Epithelial cell of proximal tubule (primary cell): ENCODE results near the gene ZDHHC14. TPM values are rescaled to one million over a fixed set of nuclear protein-coding genes. Genes with fewer than 3 reads are reported as not detected.

Source experiments
- DNase-seq: peaks from one replicate; pipeline ENCODE4 v3.0.0-alpha.2; 2011; ENCODE audit warnings: low read depth
- H3K4me3 ChIP-seq: 2 replicates; pipeline ENCODE4 v1.5.1; 2011; ENCODE audit warnings: low read depth, mild to moderate bottlenecking, low read length
- total RNA-seq: library from RNA; depleted of rRNA; stranded (reverse); fragments of >200 nt; gene quantifications from 2 replicates; pipeline ENCODE4 v1.2.3, GENCODE V29; 2015
- TF ChIP-seq, protein P1 (sequence below): conservative IDR thresholded peaks from 2 replicates; pipeline ENCODE4 v1.5.1; 2012; ENCODE audit warnings: low read depth, mild to moderate bottlenecking, low read length

ZDHHC14 gene
- total RNA-seq, 1 donor from 2014 or later, result 21.4 TPM

- H3K4me3 ChIP-seq, result no peak overlapping the region
- TF ChIP-seq, protein P1, sequence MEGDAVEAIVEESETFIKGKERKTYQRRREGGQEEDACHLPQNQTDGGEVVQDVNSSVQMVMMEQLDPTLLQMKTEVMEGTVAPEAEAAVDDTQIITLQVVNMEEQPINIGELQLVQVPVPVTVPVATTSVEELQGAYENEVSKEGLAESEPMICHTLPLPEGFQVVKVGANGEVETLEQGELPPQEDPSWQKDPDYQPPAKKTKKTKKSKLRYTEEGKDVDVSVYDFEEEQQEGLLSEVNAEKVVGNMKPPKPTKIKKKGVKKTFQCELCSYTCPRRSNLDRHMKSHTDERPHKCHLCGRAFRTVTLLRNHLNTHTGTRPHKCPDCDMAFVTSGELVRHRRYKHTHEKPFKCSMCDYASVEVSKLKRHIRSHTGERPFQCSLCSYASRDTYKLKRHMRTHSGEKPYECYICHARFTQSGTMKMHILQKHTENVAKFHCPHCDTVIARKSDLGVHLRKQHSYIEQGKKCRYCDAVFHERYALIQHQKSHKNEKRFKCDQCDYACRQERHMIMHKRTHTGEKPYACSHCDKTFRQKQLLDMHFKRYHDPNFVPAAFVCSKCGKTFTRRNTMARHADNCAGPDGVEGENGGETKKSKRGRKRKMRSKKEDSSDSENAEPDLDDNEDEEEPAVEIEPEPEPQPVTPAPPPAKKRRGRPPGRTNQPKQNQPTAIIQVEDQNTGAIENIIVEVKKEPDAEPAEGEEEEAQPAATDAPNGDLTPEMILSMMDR, result no peak
- no peak for DNase-seq
Measured at GRCh38 chr6:157396026-157396425, 15.0 kb downstream of the ZDHHC14 start.

DNA sequence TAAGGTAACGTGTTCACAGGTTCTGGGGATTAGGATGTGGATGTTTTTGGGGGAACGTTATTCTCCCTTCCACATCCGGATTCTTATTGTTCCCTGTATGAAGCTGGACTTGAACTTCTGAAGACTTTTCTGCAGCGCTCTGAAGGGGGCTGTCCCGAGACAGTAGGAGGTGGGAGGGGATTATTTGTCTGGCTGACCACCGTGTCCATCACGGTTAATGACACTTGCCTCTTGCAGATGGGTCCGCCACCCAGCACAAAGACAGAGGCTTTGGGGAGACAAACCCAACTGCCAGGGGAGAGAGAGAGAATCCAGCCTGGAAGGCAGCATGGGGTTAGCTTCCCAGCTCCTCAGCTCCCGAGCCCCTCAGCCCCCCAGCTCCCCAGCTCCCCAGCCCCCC lies 16.7 kb downstream of the ZDHHC14 start:
- TF ChIP-seq, protein P1, result no peak
- DNase-seq, result no peak
- H3K4me3 ChIP-seq, result no peak overlapping the region

GRCh38 chr6:157398151-157398550 lies 17.2 kb downstream of the ZDHHC14 start:
- TF ChIP-seq, protein P1, result peak; percentile 10
- H3K4me3 ChIP-seq, result no peak overlapping the region
- no peak for DNase-seq

- DNase-seq, result no peak
- no peak overlapping the region for H3K4me3 ChIP-seq
- TF ChIP-seq, protein P1, result no peak
Measured at GRCh38 chr6:157400676-157401075, 19.7 kb downstream of the ZDHHC14 start.

DNA sequence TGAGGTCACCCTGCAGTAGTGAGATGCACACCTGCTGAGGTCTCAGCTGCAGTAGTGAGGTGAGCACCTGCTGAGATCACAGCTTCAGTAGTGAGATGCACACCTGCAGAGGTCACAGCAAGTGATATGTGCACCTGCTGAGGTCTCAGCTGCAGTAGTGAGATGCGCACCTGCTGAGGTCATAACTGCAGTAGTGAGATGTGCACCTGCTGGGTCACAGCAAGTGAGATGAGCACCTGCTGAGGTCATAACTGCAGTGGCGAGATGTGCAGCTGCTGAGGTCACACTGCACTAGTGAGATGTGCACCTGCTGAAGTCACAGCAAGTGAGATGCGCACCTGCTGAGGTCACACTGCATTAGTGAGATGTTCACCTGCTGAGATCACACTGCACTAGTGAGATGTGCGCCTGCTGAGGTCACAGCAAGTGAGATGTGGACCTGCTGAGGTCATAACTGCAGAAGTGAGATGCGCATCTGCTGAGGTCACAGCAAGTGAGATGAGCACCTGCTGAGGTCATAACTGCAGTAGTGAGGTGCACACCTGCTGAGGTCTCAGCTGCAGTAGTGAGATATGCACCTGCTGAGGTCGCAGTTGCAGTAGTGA lies 20.8 kb downstream of the ZDHHC14 start:
- TF ChIP-seq, protein P1, result no peak
- no peak overlapping the region for H3K4me3 ChIP-seq
- no peak for DNase-seq

DNA sequence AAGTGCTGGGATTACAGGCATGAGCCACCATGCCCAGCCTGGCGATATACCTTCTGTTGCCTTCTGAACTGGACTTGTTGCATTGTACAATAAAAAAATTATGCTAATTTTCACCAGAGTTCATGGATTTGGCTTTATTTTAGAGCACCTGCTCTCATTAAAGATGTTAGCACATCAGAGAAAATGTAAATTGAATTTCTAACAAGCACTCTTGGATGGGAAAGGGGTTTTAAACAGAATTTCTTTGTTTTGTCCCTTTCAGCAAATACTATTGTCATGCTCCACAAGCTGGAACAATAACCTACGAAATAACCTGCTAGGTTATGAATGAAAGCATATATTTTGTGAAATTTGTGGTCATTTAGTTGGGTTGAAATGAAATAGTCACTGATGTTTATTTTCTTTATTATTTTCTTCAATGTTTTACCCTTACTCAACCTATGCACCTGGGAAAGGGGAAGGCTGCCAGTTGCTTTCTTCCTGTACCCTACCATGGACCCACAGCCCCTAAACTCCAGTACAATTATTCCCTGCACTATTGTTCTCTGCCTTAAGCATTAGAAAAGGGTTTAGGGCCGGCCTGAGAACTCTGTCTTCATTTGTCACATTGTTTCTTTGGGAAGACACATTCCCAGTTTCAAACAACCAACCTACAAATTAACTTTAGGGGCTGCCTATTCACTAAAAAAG lies 22.2 kb downstream of the ZDHHC14 start:
- TF ChIP-seq, protein P1, result no peak
- H3K4me3 ChIP-seq, result no peak overlapping the region
- DNase-seq, result no peak

GRCh38 chr6:157403686-157404051 lies 22.7 kb downstream of the ZDHHC14 start:
- H3K4me3 ChIP-seq, result no peak overlapping the region
- TF ChIP-seq, protein P1, result no peak
- no peak for DNase-seq
